K562 (cell line): ENCODE results near the gene CXCL17. TPM values are rescaled to one million over a fixed set of nuclear protein-coding genes. Genes with fewer than 3 reads are reported as not detected.

Source experiments
- ATAC-seq: fragments of 200-7000 bp; cut with Tn5 transposase; 3 replicates; pipeline ENCODE4 v1.9.1; 2020; ENCODE audit warnings: moderate library complexity
- BruUV-seq: library from RNA; stranded (reverse); fragments of 400-500 nt; replicated peaks from 2 replicates; lab custom pipeline; 2021; lab: Mats Ljungman, UMichigan
- CTCF ChIA-PET: fragments of 300-600 bp; formaldehyde crosslinking; extraction: SDS; loops from one replicate; lab custom pipeline; 2021; ENCODE audit warnings: low intra/inter-chr PET ratio; lab: Yijun Ruan, JAX
- POLR2A ChIA-PET: fragments of 300-600, 350-650 bp; sonication (Branson Sonifier 250); formaldehyde crosslinking; extraction: SDS; loops from one replicate; lab custom pipeline; 2021; ENCODE audit warnings: antibody characterized with exemption, inconsistent platforms; lab: Yijun Ruan, JAX
- DNase-seq, 4 experiments: peaks; one replicate each; pipeline versions ENCODE4 v3.0.0 to v3.0.0-alpha.2; 2011 to 2018; ENCODE audit warnings: low spot score in 3 of 4, mixed read lengths in 3 of 4; ENCODE audit errors: extremely low read depth in 1 of 4
- FAIRE-seq: peaks from 2 replicates; lab custom pipeline; 2011; peaks lifted over from hg19 to GRCh38; lab: Jason Lieb, UNC
- H2AFZ ChIP-seq: 2 replicates; pipeline ENCODE4 v1.6.0; 2011; ENCODE audit warnings: low read depth, low read length, control low read depth, inconsistent platforms
- H3K27ac ChIP-seq: fragments of 200-600 bp; 3 replicates; pipeline ENCODE4 v1.8.0; 2011; ENCODE audit warnings: low read depth, mild to moderate bottlenecking, control low read depth, inconsistent platforms, low read length, moderate library complexity, mixed read lengths; ENCODE audit errors: extremely low read depth
- H3K27me3 ChIP-seq, 2 experiments: fragments of 300-600 bp in 1 of 2; 2 replicates in 1 of 2; 3 replicates in 1 of 2; pipeline versions ENCODE4 v1.6.0 to v1.8.0; 2011; ENCODE audit warnings: inconsistent platforms in 2 of 2, low read length in 2 of 2, mild to moderate bottlenecking in 1 of 2, mixed read lengths in 1 of 2, moderate library complexity in 1 of 2; ENCODE audit not compliant: control insufficient read depth in 2 of 2, insufficient read depth in 2 of 2
- H3K36me3 ChIP-seq: fragments of 300-600 bp; 3 replicates; pipeline ENCODE4 v1.8.0; 2011; ENCODE audit warnings: mild to moderate bottlenecking, low read length, inconsistent platforms; ENCODE audit not compliant: control insufficient read depth, insufficient read depth
- H3K4me1 ChIP-seq, 2 experiments: fragments of 200-600 bp in 1 of 2; replicated peaks in 1 of 2; 2 replicates in 1 of 2; 3 replicates in 1 of 2; pipeline versions ENCODE4 v1.5.1 to v1.8.0; 2011; ENCODE audit warnings: inconsistent platforms in 2 of 2, low read length in 2 of 2, mild to moderate bottlenecking in 1 of 2, mixed read lengths in 1 of 2, moderate library complexity in 1 of 2; ENCODE audit not compliant: control insufficient read depth in 2 of 2, insufficient read depth in 2 of 2
- H3K4me2 ChIP-seq: 2 replicates; pipeline ENCODE4 v1.6.1; 2011; ENCODE audit warnings: low read length, control low read depth, inconsistent platforms, mixed read lengths; ENCODE audit not compliant: insufficient read depth
- H3K4me3 ChIP-seq: fragments of 200-600 bp; sonication (generic), shearing (Covaris generic); 2 replicates; pipeline ENCODE4 v1.5.1; 2016; ENCODE audit warnings: control low read depth, inconsistent platforms
- H3K79me2 ChIP-seq: fragments of 200-600 bp; 3 replicates; pipeline ENCODE4 v1.8.0; 2011; ENCODE audit warnings: low read length, inconsistent platforms; ENCODE audit not compliant: control insufficient read depth, insufficient read depth
- H3K9ac ChIP-seq, 2 experiments: 2 replicates each; pipeline versions ENCODE4 v1.6.0 to v1.6.1; 2011; ENCODE audit warnings: low read depth in 2 of 2, low read length in 2 of 2, control low read depth in 1 of 2, inconsistent platforms in 1 of 2, mild to moderate bottlenecking in 1 of 2, mixed read lengths in 1 of 2; ENCODE audit not compliant: insufficient read depth in 1 of 2
- H3K9me1 ChIP-seq: one replicate; pipeline ENCODE4 v1.6.0; 2011; ENCODE audit warnings: inconsistent platforms, mild to moderate bottlenecking, low read length, moderate library complexity; ENCODE audit not compliant: control insufficient read depth, insufficient read depth
- H3K9me3 ChIP-seq: replicated peaks from 2 replicates; pipeline ENCODE4 v1.5.1; 2011; ENCODE audit warnings: low read depth, low read length, inconsistent platforms; ENCODE audit not compliant: control insufficient read depth, insufficient read depth
- H4K20me1 ChIP-seq: replicated peaks from 2 replicates; pipeline ENCODE4 v1.6.1; 2011; ENCODE audit warnings: low read length, inconsistent platforms, mixed read lengths; ENCODE audit not compliant: control insufficient read depth, insufficient read depth
- EGR1 ChIP-seq: fragments of 450-650 bp; conservative IDR thresholded peaks from 2 replicates; pipeline ENCODE4 v1.6.1; 2017; ENCODE audit warnings: mild to moderate bottlenecking
- ELF2 ChIP-seq: fragments of 250-450 bp; sonication (Bioruptor Pico); IDR thresholded peaks from 2 replicates; pipeline ENCODE4 v1.5.0; 2021; ENCODE audit warnings: mild to moderate bottlenecking
- HLTF ChIP-seq: fragments of 450-650 bp; IDR thresholded peaks from 2 replicates; pipeline ENCODE4 v1.6.1; 2016
- KLF6 ChIP-seq: fragments of 250-450 bp; sonication (Bioruptor Pico); IDR thresholded peaks from 2 replicates; pipeline ENCODE4 v1.4.0; 2020; ENCODE audit warnings: mild to moderate bottlenecking, moderate library complexity, borderline replicate concordance
- MBD1 ChIP-seq: fragments of 250-450 bp; sonication (Bioruptor Pico); IDR thresholded peaks from 2 replicates; pipeline ENCODE4 v1.8.0; 2022; ENCODE audit warnings: inconsistent platforms
- POLR2H ChIP-seq: IDR thresholded peaks from 2 replicates; pipeline ENCODE4 v1.6.1; 2016; ENCODE audit warnings: missing genetic modification characterization, low read depth, mild to moderate bottlenecking, control low read depth, missing compliant biosample characterization, moderate library complexity
- RBM25 ChIP-seq: fragments of 200-400 bp; formaldehyde crosslinking; IDR thresholded peaks from 2 replicates; pipeline ENCODE4 v1.6.1; 2018; ENCODE audit warnings: low read length, low read depth, moderate library complexity; ENCODE audit not compliant: severe bottlenecking
- ZNF121 ChIP-seq: sonication (generic); formaldehyde crosslinking; conservative IDR thresholded peaks from 2 replicates; pipeline ENCODE4 v1.8.0; 2022; ENCODE audit warnings: missing genetic modification reagents
- ZNF134 ChIP-seq: fragments of 250-450 bp; sonication (Bioruptor Pico); conservative IDR thresholded peaks from 2 replicates; pipeline ENCODE4 v1.4.0; 2020
- ZNF232 ChIP-seq: sonication (generic); formaldehyde crosslinking; IDR thresholded peaks from 2 replicates; pipeline ENCODE4 v1.8.0; 2022; ENCODE audit warnings: mild to moderate bottlenecking, missing genetic modification reagents
- ZNF75A ChIP-seq: fragments of 450-650 bp; formaldehyde crosslinking; IDR thresholded peaks from 2 replicates; pipeline ENCODE4 v1.4.0; 2020; ENCODE audit warnings: mild to moderate bottlenecking
- WGBS: fragments of 100-300 bp; shearing (Covaris generic); methylation state at CpG from one replicate; pipeline ENCODE4 v1.1.6; 2016; ENCODE audit warnings: low coverage, mixed read lengths; ENCODE audit not compliant: insufficient coverage; ENCODE audit errors: missing lambda C conversion rate; 5-methylcytosine and 5-hydroxymethylcytosine counted together
- in situ Hi-C: fragments of 300-500 bp; cut with MboI; formaldehyde crosslinking; loops from 4 replicates; pipeline ENCODE4 v1.15.0; 2018; ENCODE audit warnings: inconsistent platforms, mixed read lengths
- intact Hi-C: fragments of 100-400 bp; cut with micrococcal nuclease; formaldehyde crosslinking; loops from 2 replicates; pipeline ENCODE4 v1.14.2; 2022
- polyA plus RNA-seq, 8 experiments: library from polyadenylated mRNA; depleted of rRNA in 4 of 8; stranded (reverse) in 5 of 8; unstranded in 3 of 8; fragments of >200 nt; fragmentation: Nextera tagmentation in 2 of 8; fragmentation: Illumina TruSeq in 1 of 8; extraction: Ambion mirVana in 2 of 8; extraction: Trizol in 1 of 8; gene quantifications; 2 replicates each; pipeline versions ENCODE4 v1.2.1 to v1.2.3, GENCODE V29; 2011 to 2014; ENCODE audit warnings: inconsistent platforms in 1 of 8, missing spikeins in 1 of 8
- total RNA-seq, 7 experiments: library from RNA; depleted of rRNA in 6 of 7; stranded (reverse); fragments of >200 nt in 6 of 7; fragmentation: Illumina TruSeq in 2 of 7; extraction: Trizol in 2 of 7; gene quantifications; 2 replicates each; pipeline versions ENCODE4 v1.2.1 to v1.2.3, GENCODE V29; 2011 to 2021; ENCODE audit warnings: low replicate concordance in 1 of 7

Gene CXCL17
- total and polyA plus RNA-seq, 9 of the 15 experiments (the other 6 are each of a cell fraction or from before 2014, with no cell fraction given), result 0.10 to 0.15 TPM; not detected in 7

GRCh38 chr19:42478765-42479311, 36.1 kb upstream of the CXCL17 start:
- Histone ChIP-seq H3K4me3 (no peak overlapping the region), H3K36me3 (no peaks in the 10 kb centered on the region), H3K9ac (no peak overlapping the region), H3K4me1 (no peaks in the 10 kb centered on the region), H3K9me1 (no peaks in the 10 kb centered on the region), H4K20me1 (no peaks in the 10 kb centered on the region), H3K9me3 (no peaks in the 10 kb centered on the region), H3K4me2 (no peak overlapping the region), H2AFZ (no peak overlapping the region), H3K27ac (no peak overlapping the region), H3K79me2 (no peaks in the 10 kb centered on the region), H3K27me3 (peaks cover 4 to 5% of the 10 kb centered on the region in 2 experiments; a peak in 2 of 5 replicates)
- no TSS peak for BruUV-seq
- TF ChIP-seq RBM25 (peak; percentile 35), EGR1 (no peak), ZNF75A (CRISPR knock-in tag) (no peak), HLTF (no peak), ZNF134 (CRISPR knock-in tag) (peak; percentile 95), KLF6 (CRISPR knock-in tag) (no peak), ZNF232 (no peak)
- in situ Hi-C loops, result no loop called here
- no peak for FAIRE-seq
- ATAC-seq, result no peak
- WGBS, result 0% methylated on average over 2 of the region's 2 CpGs
- intact Hi-C loops, result no loop called here
- ChIA-PET CTCF (no interaction called here), POLR2A (no interaction called here)
- no peak for DNase-seq

- TF ChIP-seq ELF2 (CRISPR knock-in tag), result no peak
- TF ChIP-seq POLR2H (tag), result no peak
- TF ChIP-seq MBD1, result no peak
- TF ChIP-seq ZNF121 (CRISPR knock-in tag), result peak; percentile 33
- Histone ChIP-seq H2AFZ (no peak overlapping the region), H3K79me2 (no peaks in the 10 kb centered on the region), H3K36me3 (no peaks in the 10 kb centered on the region), H3K4me1 (no peaks in the 10 kb centered on the region), H3K9ac (no peak overlapping the region), H3K9me3 (no peaks in the 10 kb centered on the region), H3K27me3 (peaks cover 4 to 5% of the 10 kb centered on the region in 2 experiments; a peak in 2 of 5 replicates), H4K20me1 (no peaks in the 10 kb centered on the region), H3K27ac (no peak overlapping the region), H3K4me2 (no peak overlapping the region), H3K9me1 (no peaks in the 10 kb centered on the region), H3K4me3 (no peak overlapping the region)
- CTCF ChIA-PET, result no interaction called here
- POLR2A ChIA-PET, result no interaction called here
- 8% methylated on average over 2 of the region's 2 CpGs for WGBS
- ATAC-seq (no peak), DNase-seq (no peak), FAIRE-seq (no peak)
- intact Hi-C loops, result no loop called here
- no TSS peak for BruUV-seq
- in situ Hi-C loops, result no loop called here
Measured at GRCh38 chr19:42477933-42478332, 35.2 kb upstream of the CXCL17 start.
